ENCODE data around the gene ADAMTS7.
"Not testable (repeated sequence)": the region's sequence is repeated elsewhere in the genome, so short reads cannot be mapped to it uniquely, and the experiment has no call there.

The ADAMTS7 gene

DNA sequence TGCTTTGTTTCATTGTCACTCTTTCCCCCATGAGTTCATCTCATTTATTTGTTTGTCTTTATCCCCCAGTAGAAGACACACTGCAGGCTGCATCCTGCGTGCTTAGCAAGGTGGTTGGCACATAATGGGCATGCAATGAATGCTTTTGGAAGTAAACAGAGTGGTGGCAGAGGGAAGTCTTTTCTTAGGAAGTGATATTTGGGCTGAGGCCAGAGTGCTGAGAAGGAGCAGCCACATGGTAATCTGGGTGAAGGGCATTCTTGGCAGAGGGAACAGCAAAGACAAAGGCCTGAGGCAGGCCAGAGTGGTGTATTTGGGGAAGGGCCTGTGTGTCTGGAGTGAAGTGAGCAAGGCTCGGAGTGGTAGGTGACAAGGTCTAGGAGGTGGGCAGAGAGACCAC, 17.7 kb upstream of the ADAMTS7 start:
- DNase-seq = no peak

DNA sequence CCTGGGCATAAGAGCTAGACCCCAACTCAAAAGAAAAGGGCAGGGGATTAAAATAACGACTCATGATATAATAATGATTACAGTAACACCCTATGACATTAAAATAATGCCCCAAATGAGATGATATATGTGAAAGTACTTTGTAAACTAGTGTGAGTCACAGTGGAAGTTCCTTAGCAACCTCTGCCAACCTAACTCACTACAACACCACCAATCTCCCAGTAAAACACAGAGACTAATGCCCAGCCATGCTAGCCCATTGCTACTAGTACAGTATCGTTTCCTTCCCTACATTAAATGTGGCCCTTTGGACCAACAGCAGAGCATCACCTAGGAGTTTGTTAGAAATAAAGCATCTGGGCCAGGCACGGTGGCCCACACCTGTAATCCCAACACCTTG, 11.2 kb upstream of the ADAMTS7 start:
- no peak for DNase-seq

DNA sequence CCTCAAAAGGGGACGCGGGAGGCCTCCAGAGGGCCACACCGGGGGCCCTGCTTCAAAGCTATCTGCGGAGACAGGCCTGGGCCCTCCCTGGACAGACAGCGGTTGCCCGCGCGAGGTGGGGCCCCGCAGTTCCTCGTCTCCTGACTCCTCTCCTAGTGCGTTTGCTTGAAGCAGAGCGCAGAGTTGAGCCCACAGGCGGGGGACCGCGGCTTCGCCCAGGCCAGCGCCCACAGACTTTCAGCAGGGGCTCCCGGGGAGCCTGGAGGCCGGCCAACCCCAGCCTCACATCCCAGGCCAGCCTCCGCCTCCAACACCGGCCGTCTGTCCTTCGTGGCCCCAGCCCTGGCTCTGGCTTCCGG, 540 bp upstream of the ADAMTS7 start:
- DNase-seq = no peak

DNA sequence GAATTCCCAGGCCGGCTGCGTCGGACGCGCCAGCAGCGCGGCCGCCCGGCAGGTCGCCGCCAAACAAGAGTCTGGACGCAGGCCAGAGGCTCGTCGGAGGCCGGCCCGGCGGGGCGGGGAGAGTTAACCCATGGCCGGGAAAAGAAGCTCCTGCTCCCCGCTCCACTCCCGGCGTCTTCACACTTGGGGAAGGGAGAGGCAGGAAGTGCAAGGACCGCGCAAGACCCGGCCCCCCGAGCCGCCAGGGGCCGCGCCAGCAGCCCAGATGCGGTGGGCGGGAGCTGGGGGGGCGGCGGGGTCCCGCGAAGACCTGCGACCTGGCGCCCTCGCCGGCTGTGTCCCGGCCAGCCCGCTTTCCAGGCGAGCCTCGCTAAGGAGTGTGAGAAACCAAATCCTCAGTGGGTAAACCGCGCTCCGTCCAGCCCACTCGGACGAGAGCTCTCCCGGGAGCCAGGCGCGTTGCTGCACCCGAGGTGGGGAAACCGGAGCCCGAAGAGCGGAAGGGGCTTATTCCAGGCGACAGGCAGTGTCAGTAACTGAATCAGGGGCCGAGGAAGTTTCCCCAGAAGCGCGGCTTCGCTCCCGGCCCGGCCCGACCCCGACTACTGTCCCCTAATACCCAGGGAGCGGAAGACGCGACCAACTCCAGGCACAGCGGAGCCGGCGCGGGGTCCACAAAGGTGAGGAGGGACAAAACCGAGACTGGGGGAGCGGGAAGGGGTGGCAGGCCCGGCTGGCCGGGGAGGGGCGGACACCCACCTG, 721 bp downstream of the ADAMTS7 start:
- DNase-seq = no peak

DNA sequence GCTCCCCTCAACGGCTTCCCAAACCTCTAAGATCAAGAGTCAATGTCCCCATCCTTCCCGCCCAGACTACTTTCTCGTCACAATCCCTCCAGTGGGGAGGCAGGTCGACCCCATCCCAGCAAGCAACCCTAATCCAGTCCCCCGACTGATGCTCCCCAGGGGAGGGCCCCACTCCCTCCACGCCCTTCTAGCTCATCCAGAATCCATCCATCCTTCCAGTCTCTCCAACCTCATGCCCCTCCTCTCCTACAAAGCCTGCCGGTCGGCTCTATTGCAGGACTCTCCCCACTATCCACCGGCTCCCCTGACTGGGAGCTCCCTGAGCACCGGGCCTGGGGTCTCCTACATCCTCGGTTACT, 1.3 kb downstream of the ADAMTS7 start:
- DNase-seq = no peak

DNA sequence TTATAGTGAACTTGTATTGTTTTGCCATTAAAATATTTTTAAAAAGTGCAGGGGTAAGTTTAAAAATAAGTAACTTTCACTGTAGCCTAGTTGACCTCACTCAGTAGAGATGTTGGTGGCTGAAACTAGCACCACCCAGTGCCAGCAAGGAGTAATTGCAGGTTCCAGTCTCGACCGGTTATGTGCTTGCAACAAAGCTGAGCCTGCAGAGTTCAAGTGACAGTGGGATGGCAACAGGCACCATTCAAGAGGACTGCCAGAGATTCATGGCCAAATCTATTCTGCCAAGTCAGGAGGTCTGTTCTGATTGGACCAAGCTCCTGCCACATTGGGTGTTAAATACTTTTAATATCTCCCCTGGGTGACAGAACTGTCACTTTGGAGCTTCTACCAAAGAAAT, 2.7 kb downstream of the ADAMTS7 start:
- DNase-seq = no peak

DNA sequence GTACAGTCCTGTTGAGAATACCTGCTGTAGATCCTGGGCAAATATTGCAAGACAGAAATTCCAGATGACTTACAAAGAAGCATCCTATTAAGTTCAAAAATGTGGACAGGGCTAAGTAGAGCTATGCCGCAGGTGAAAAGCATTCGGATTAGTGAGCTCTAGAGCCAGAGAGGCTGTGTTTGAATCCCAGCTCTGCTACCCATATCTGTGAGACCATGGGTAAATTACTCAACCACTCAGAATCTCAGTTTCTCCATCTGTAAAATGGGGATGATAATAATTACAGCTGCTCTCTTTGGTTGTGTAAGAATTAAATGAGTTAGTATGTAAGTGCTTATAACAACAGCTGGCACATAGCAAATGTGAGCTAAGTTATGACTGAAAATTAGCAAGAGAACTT, 3.9 kb downstream of the ADAMTS7 start:
- DNase-seq = no peak

DNA sequence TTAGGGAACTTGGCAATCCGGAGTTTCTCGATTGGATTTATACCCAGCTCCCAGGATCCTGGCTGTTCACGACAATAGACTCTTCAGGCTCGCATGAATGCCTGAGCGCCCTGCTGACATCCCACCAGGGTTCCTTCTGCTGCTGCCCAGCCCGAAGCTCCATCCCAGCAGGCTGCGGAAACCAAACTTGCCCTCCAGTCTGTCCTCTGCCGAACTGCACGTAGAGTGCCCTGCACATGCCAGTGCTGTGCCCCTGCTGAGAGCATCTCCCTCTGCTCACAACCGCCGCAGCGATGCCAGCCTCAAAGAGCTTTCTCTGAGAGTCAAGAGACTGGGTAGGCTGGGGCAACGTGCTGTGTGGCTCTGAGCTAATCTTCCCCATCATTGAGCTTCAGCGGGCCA, 6.9 kb downstream of the ADAMTS7 start:
- DNase-seq = no peak

DNA sequence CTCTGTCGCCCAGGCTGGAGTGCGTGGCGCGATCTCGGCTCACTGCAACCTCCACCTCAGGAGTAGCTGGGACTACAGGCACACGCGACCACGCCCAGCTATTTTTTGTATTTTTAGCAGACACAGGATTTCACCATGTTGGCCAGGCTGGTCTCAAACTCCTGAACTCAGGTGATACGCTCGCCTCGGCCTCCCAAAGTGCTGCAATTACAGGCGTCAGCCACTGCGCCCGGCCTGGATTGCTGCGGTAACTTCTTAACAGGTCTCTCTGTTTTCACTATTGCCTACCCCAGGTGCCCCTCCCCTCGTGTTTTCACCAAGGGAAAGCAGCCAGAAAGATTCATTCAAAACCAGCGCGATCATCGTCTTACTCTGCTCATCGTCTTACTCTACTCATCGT, 10.5 kb downstream of the ADAMTS7 start:
- no peak for DNase-seq

DNA sequence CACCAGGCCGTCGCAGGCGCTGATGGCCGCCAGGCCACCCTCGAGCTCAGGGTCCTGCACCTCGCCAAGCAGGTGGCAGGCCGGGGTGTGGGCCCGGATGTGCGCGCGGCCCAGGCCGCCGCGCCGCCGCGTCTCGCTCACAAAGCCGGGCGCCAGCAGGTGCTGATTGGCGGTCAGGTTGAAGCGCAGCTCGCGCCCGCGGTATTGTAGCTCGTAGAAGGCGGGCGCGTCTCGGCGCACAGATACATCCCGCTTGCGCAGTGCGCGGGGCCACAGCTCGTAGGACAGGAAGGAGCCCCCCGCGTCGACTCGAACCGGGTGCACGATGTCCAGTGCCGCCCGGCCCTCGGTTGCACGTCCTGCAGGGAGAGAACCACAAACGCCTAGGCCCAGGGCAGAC, 11.1 kb downstream of the ADAMTS7 start:
- no peak for DNase-seq

DNA sequence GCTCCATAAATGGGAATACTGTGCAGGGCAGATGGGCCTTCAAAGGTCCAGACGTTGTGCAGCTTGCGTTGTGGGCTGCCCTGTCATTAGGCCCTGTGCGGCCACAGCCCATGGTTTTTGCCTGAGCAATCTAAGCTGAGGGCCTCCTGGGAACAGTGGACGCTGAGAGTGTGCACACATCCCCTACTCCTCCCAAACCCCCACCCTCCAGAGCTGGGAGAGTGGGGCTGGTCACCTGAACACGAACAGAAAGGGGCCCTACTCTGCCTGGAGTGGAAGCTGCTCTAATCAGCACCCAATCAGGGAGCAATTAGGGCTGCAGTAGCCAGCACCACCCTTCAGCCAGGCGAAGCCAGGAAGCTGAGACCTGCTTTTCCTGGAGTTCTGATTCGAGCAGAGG, 12.2 kb downstream of the ADAMTS7 start:
- not testable (repeated sequence) for DNase-seq

DNA sequence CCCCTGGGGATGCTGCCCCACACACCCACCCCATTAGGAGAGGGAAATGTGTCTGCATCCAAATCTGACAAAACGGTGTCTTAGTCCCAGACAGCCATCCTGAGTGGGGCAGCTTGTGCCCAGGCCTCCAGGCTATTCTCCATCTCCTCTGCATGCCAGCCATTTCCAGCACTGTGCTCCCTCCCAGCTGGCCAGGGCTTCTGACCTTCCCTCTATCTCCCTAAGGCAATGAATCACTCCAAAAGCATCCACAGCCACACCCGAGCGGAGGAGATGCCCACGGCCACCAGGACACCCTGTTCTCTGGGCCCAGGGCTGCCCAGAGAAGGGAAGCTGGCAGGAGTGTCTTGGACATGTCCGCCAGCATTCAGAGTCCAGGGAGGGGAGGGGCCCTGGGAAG, 12.9 kb downstream of the ADAMTS7 start:
- DNase-seq = not testable (repeated sequence)

DNA sequence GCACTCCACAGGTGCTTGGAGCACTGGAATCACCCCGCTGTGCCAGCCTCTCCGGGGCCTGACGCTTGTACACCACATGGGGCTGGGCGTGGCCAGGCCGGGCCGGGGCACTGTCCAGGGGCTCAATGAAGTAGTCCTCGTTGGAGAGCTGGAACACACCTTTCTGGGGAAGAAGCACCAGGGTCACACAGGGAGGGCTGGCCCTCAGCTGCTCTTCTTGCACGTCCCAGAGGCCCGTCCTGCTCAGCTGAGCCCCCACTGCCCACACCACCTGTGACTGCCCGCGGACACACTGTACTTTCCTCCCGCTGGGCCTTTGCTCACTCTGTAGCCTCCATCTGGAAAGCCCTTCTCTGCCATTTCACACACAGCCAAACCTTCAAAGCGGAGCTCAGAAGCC, 13.3 kb downstream of the ADAMTS7 start:
- DNase-seq = no peak

DNA sequence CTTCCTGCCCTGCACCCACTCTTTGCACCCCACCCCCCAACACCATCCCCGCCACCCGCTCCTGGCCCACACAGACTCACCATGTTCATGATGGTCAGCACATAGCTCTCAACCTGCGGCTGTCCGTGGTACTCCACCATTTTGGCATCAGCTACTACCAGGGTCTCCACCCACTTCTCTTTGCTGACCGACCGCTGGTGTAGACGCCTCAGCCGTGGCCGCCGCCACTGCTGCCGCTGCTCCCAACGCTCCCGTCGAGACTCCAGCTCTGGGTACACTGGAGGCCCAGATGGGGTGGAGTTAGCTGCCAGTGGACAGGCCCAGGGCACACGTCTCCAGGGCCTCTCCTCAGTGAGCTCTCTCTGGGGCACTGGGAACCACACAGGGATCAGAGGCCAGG, 14.8 kb downstream of the ADAMTS7 start:
- DNase-seq = no peak

DNA sequence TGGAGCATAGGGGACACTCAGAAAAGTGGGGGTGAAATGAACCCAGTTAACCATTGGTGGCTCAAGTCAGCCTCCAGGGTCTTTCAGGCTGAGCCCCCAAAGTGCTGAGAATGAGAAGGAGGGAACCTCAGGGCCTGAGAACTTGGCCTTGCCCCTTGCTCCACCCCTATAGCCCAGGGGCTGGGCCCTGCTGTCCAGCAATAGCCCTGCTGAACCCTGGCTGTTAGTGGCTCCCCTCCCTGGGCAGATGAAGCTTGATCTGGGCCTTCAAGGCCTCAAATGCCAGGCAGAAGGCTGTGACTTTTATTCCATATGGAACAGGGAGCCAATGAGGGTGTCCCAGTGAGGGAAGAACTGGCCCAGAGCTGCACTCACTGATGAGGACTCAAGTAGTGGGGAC, 16.2 kb downstream of the ADAMTS7 start:
- DNase-seq = no peak

DNA sequence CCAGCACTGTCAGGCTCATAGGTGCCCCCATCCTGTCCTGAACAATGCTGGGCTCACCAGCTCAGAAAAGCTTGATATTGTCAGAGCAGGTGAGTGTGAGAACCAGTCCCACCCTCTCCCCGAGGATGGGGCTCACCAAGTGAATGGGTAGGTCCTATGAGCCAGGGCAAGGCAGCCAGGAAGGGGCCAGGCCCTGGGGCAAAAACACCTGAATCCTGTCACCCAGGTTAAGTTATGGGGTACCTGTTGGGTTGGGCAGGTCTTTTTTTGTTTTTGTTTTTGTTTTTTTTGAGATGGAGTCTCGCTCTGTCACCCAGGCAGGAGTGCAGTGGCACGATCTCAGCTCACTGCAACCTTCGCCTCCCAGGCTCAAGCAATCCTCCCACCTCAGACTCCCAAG, 16.8 kb downstream of the ADAMTS7 start:
- DNase-seq = not testable (repeated sequence)

DNA sequence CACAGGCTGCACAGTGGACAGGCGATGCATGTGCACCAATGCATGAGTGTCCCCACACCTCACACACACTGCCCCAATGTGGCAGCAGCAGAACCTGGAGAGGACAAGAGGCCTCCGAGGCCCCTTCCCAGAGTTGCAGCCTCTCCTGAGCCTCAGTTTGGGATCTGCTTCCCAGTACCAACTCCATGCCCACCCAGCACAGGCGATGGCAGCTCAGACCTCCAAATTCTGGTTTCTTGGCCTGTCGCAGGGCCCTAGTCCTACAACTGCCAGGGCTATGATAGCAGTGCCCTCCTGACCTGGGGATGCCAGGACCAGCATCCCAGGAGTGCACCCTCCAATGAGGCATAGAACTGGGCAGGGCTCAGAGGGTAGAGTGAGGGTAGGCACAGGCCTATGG, 19.9 kb downstream of the ADAMTS7 start:
- no peak for DNase-seq

DNA sequence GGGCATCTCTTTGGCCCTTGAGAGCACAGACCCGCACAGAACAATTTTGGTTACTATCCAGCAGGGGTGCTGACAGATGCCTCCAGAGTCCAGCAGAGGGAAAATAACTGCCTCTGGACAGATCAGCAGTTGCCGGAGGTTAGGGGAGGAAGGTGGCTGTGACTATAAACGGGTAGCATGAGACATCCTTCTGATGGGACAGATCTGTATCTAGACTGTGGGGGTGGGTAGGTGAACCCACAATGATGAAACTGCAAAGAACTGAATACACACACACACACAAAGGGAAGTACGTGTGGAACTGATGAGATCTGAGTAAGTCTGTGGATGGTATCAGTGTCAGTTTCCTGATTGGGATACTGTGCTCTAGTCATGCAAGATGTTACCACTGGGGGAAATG, 21.2 kb downstream of the ADAMTS7 start:
- DNase-seq = no peak

DNA sequence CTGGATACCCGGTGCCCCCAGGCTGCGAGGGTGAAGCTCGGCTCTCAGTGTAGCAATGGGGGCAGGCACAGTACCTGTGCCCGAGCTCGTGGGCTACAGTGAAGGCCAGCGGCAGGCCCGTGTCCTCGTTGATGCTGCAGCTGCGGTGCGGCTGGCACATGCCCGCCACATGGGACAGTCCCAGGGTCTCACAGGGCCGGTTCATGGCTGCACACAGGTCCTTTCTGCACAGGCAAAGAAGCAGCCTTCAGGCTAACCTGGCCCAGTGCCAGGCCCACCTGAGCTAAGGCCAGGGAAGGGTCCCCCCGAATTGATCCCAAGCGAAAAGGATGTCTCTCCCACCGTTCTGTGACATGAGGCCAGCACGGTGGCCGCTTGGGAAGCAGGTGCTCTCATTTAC, 21.6 kb downstream of the ADAMTS7 start:
- no peak for DNase-seq

DNA sequence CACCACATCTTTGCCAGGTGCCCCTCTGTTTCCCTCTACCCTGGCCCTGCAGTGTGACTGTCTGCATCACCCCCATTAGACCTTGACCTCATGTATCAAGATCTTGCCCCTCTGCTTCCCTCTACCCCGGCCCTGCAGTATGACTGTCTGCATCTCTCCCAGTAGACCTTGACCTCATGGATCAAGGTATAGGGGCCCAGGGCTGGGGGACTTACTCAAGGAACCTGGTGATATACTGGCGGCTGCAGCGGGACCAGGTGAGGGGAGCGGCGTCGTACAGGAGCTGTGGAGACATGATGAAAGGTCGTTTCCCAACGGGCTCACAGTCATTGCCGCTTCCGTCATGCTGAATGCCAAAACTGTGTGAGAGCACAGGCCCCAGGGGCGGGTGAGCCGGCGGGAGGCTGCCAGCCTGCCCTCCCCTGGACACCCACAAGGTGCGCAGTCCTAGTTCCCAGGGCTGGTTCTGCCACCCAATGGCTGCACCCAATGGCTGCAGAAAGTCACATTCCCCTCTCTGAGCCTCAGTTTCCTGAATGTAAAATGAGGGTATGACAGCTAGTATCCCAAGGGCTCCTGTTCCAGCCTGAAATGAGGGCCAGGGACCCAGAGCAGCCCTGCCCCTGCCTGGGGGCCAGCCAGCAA, 23.1 kb downstream of the ADAMTS7 start:
- no peak for DNase-seq

DNA sequence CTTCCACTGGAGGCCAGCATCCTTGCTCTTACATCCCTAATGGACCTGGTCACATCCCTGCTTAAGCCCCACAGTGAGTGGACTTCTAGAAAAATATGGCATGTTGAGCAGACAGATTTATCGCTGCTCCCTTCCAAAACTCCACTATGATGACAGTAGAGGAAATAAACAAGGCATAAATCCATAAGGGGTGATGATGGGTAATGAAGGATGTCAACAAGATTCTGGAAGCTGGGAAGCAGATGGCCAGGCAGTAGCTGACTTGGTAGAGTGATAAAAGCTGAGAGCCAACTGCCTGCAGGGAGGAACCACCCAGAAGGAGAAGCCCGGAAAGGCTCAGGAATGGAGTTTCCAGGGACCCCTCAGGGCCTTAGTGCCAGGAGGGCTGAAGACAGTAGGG, 28.9 kb downstream of the ADAMTS7 start:
- not testable (repeated sequence) for DNase-seq

DNA sequence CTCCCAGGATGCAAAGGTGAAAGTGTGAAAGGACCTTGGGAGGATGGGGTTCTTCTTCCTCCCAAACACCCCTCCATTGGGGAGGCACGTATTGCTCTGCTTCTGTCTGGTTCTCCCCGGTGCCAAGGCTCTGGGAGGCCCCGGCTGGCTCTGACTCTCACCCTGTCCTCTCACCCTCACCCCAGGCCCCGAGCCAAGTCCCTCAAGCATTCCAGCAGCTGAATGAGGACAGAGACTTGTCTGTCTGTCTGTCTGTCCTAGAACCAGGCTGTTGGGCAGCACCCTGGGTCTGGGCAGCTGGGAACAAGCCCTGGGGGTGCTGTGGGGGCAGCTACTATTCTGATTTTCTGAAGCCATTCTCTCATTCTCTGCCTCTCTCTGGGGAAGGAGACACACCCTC, 29.9 kb downstream of the ADAMTS7 start:
- DNase-seq = not testable (repeated sequence)

DNA sequence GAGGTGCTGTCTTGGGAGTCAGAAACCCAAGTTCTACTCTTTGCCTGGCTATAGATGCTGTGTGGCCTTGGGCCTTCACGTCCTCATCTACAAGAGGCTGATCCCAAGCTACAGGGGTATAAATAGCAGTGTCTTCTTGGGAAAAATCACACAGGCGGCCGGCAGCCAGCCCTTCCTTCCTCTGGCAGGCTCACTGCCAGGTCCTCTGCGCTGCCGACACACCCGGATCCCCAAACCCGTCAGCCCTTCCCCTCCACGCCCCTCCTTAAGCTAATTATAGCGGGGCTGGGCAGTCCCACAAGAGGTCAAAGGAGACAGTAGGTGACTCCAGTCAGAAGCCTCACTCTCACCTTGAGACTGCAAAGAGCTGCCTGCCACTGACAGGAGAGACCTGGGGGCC, 31.3 kb downstream of the ADAMTS7 start:
- not testable (repeated sequence) for DNase-seq

DNA sequence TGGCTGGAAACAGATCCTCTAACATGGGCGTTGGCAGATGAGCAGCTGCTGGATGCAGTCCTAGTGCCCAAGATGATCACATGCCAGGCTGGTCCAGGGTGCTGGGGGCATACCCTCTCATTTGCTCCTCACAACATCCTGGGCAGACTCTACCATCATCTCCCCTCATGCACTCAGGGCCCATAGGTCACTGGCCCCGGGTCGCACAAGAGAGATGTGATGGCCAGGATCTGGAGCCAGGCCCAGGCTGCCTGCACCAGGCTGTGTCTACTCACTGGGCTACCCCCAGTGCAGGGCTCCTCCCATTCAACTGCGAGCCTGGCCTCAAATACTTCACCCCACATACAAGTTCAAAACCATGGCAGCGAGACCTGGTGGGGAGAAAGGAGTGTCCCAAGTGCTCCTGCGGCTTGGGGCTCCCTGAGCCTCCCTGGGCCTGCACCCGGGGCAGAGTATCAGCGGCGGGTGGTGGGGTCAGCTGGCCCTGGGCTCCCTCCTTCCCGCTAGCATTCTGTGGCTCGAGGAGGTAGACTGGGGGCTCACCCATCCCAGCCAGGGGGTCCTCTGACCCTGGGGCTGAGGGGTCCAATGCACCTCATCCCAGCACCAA, 32.0 kb downstream of the ADAMTS7 start:
- not testable (repeated sequence) for DNase-seq

DNA sequence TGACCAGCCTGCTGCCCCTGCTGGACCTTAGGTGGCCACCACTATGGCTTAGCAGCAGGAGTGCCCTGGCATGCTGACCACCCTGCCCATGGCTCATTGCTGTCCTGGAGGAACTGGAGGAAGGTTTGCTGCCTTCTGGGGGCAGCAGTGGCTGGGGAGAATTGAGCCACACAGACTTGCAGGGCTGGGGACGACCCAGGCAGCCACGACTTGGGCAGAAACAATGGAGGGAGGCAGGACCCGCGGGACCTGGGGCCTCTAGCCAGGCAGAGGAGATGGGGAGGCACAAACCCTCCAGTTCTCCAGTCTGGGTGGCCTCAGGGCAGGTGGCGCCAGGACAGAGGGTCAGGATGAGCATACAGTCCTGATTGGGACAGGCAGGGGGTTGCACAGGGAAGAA, 32.8 kb downstream of the ADAMTS7 start:
- DNase-seq = no peak

Measured in NCI-H1436 (cell line).